ENCODE data around the gene RBM23.

The RBM23 gene

DNA sequence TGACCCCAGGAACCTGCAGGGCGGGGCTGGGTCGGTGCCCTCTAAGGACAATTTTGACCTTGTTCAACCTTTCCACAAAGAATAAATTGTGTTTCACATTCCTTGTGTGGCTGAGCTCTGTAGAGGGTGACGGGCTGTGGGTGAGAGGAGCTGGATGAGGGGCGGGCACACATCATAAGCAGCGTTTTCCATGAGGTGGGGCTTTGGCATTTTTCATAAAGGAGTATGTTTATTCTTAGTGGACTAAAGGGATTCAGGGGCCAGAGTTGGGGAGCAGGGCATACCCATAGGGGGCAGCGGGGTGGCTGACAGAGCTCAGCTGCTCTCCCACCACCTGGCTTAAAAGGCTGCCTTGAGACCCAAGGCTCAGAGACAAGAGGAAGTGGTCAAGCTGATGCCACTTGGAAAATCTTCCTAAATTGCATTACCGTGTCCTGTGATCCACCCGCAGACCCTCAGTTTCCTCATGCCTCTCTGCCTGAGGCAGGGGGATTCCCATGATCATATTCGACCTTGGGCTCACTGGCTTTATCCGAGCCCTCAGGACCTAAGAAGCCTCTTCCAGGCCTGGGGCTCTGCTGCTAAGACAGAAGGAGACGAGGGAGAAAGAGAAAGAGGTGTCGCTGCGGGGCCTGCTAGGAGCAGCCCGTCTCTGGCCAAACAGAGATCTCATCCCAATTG lies 71.1 kb downstream of the RBM23 start:
- TF ChIP-seq, protein P1, sequence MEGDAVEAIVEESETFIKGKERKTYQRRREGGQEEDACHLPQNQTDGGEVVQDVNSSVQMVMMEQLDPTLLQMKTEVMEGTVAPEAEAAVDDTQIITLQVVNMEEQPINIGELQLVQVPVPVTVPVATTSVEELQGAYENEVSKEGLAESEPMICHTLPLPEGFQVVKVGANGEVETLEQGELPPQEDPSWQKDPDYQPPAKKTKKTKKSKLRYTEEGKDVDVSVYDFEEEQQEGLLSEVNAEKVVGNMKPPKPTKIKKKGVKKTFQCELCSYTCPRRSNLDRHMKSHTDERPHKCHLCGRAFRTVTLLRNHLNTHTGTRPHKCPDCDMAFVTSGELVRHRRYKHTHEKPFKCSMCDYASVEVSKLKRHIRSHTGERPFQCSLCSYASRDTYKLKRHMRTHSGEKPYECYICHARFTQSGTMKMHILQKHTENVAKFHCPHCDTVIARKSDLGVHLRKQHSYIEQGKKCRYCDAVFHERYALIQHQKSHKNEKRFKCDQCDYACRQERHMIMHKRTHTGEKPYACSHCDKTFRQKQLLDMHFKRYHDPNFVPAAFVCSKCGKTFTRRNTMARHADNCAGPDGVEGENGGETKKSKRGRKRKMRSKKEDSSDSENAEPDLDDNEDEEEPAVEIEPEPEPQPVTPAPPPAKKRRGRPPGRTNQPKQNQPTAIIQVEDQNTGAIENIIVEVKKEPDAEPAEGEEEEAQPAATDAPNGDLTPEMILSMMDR (IDR thresholded peaks at IDR 0.05; ENCODE audit: low read depth, low read length), result peak; percentile 14
- peak; percentile 71 to 77 for DNase-seq (ENCODE audit: low read depth in 2 of 2)
- H3K4me3 ChIP-seq (replicated peaks in 1 of 2; ENCODE audit: low read depth in 2 of 2, low read length in 2 of 2), result no peak overlapping the region

DNA sequence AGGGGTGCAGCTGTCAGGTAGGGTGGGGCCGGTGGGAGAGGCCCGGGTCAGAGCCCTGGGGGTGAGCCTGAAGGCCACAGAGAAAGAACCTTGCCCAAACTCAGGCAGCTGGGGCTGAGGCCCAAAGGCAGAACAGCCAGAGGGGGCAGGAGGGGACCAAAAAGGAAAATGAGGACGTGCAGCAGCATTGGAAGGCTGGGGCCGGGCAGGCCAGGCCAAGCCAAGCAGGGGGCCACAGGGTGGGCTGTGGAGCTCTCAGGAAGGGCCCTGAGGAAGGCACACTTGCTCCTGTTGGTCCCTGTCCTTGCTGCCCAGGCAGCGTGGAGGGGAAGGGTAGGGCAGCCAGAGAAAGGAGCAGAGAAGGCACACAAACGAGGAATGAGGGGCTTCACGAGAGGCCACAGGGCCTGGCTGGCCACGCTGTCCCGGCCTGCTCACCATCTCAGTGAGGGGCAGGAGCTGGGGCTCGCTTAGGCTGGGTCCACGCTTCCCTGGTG lies 72.1 kb downstream of the RBM23 start:
- no peak overlapping the region for H3K4me3 ChIP-seq (replicated peaks in 1 of 2; ENCODE audit: low read depth in 2 of 2, low read length in 2 of 2)
- TF ChIP-seq, protein P1 (IDR thresholded peaks at IDR 0.05; ENCODE audit: low read depth, low read length), result peak; percentile 7
- no peak for DNase-seq (ENCODE audit: low read depth in 2 of 2)

- no peak overlapping the region for H3K4me3 ChIP-seq (replicated peaks in 1 of 2; ENCODE audit: low read depth in 2 of 2, low read length in 2 of 2)
- no peak for DNase-seq (ENCODE audit: low read depth in 2 of 2)
- TF ChIP-seq, protein P1 (IDR thresholded peaks at IDR 0.05; ENCODE audit: low read depth, low read length), result no peak
Observed at GRCh38 chr14:22845821-22846625, 72.9 kb downstream of the RBM23 start.

- no peak for DNase-seq (ENCODE audit: low read depth in 2 of 2)
- no peak overlapping the region for H3K4me3 ChIP-seq (replicated peaks in 1 of 2; ENCODE audit: low read depth in 2 of 2, low read length in 2 of 2)
- TF ChIP-seq, protein P1 (IDR thresholded peaks at IDR 0.05; ENCODE audit: low read depth, low read length), result no peak
Observed at GRCh38 chr14:22845103-22845394, 73.9 kb downstream of the RBM23 start.

GRCh38 chr14:22844221-22845102 lies 74.5 kb downstream of the RBM23 start:
- TF ChIP-seq, protein P1 (IDR thresholded peaks at IDR 0.05; ENCODE audit: low read depth, low read length), result no peak
- no peak for DNase-seq (ENCODE audit: low read depth in 2 of 2)
- H3K4me3 ChIP-seq (replicated peaks in 1 of 2; ENCODE audit: low read depth in 2 of 2, low read length in 2 of 2), result no peak overlapping the region

All from cardiac fibroblast (primary cell).